Neural progenitor cell (in vitro differentiated cells): ENCODE measurements around the gene POC1A.

ENCODE experiments used
- EZH2 ChIP-seq: fragments of 200-600 bp; sonication (generic); IDR thresholded peaks from 2 replicates; pipeline ENCODE4 v1.6.1; 2017; ENCODE audit warnings: antibody characterized with exemption, mild to moderate bottlenecking, moderate library complexity
- EZH2phosphoT487 ChIP-seq: fragments of 200-600 bp; sonication (generic); IDR thresholded peaks from 2 replicates; pipeline ENCODE4 v1.6.1; 2017; ENCODE audit warnings: antibody characterized with exemption
- TF ChIP-seq, protein P1 (sequence below): fragments of 200-600 bp; sonication (generic); IDR thresholded peaks from 2 replicates; pipeline ENCODE4 v1.5.1; 2017; ENCODE audit warnings: antibody characterized with exemption, mild to moderate bottlenecking

DNA sequence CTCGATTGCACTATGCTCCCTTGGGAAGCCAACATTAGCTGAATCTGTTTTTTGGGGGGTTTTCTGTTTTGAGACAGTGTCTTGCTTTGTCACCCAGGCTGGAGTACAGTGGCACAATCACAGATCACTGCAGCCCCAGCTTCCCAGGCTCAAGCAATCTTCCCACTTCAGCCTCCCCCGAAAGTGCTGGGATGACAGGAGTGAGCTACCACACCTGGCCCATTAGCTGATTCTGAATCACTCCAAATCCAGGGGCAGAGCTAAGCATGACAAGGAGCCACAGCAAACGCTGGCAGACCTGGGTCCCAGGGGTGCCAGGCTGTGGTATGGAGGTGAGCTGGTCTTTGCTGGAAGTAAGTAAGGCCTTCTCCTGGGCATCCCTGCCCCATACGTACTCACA, 18.9 kb downstream of the POC1A start:
- TF ChIP-seq, protein P1, sequence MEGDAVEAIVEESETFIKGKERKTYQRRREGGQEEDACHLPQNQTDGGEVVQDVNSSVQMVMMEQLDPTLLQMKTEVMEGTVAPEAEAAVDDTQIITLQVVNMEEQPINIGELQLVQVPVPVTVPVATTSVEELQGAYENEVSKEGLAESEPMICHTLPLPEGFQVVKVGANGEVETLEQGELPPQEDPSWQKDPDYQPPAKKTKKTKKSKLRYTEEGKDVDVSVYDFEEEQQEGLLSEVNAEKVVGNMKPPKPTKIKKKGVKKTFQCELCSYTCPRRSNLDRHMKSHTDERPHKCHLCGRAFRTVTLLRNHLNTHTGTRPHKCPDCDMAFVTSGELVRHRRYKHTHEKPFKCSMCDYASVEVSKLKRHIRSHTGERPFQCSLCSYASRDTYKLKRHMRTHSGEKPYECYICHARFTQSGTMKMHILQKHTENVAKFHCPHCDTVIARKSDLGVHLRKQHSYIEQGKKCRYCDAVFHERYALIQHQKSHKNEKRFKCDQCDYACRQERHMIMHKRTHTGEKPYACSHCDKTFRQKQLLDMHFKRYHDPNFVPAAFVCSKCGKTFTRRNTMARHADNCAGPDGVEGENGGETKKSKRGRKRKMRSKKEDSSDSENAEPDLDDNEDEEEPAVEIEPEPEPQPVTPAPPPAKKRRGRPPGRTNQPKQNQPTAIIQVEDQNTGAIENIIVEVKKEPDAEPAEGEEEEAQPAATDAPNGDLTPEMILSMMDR: no peak
- TF ChIP-seq EZH2: no peak
- TF ChIP-seq EZH2phosphoT487: no peak
